H1 (cell line): ENCODE data around the gene NMNAT3. TPM values are rescaled to one million over a fixed set of nuclear protein-coding genes. Genes with fewer than 3 reads are reported as not detected.

Experiments used
- KDM1A ChIP-seq: fragments of 200-600, 300-600 bp; sonication (generic); IDR thresholded peaks from 2 replicates; pipeline ENCODE4 v1.7.1; 2016; ENCODE audit warnings: mild to moderate bottlenecking, low read length, borderline replicate concordance
- SIRT6 ChIP-seq: IDR thresholded peaks from one replicate; pipeline ENCODE4 v1.7.1; 2012; ENCODE audit warnings: low read length, inconsistent platforms
- TEAD4 ChIP-seq: IDR thresholded peaks from 2 replicates; pipeline ENCODE4 v1.6.1; 2012; ENCODE audit warnings: low read depth, low read length, inconsistent platforms, mixed read lengths
- polyA plus RNA-seq, 7 experiments: library from polyadenylated mRNA; depleted of rRNA in 3 of 7; stranded (reverse) in 5 of 7; unstranded in 2 of 7; fragments of >200 nt in 5 of 7; fragments of 200-250 nt in 2 of 7; gene quantifications; 1 replicate in 5 of 7; 2 replicates in 1 of 7; 4 replicates in 1 of 7; pipeline versions ENCODE4 v1.2.1 to v1.2.3, GENCODE V29; 2011 to 2013; ENCODE audit warnings: missing spikeins in 2 of 7, mixed read lengths in 2 of 7
- total RNA-seq: library from RNA; stranded (reverse); fragmentation: NEBNext Ultra II Directional; extraction: Animal tissue kit (Norgen Biotek cat#: 25700); gene quantifications from 2 replicates; pipeline ENCODE4 v1.2.1, GENCODE V29; 2021

The NMNAT3 gene
- total and polyA plus RNA-seq, 2 of the 8 experiments (the other 6 are each of a cell fraction or from before 2014, with no cell fraction given), result 4.2 to 4.3 TPM

DNA sequence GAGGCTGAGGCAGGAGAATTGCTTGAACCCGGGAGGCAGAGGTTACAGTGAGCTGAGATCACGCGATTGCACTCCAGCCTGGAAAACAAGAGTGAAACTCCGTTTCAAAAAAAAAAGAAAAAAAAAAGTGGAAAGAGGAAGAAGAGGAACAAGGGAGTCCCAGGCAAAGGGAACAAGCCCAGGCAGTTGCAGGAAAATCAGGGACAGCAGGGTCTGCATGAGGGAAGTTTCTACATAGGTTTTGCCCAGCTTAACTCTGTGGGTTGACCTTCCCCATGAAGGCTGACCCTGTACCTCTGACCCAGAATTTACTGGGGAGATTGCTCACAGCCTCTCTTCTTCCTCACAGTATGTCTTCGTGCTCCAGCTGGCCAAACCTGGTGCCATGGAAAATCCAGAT, 150.5 kb downstream of the NMNAT3 start (continued):
- no peak for TF ChIP-seq TEAD4
- no peak for TF ChIP-seq KDM1A
- no peak for TF ChIP-seq SIRT6
